Measurements from ENCODE around the gene ARID1B.

The ARID1B gene

GRCh38 chr6:156854466-156855161, 77.4 kb downstream of the ARID1B start:
- DNase-seq: no peak

- no peak for DNase-seq
Measured at GRCh38 chr6:156857573-156857972, 80.4 kb downstream of the ARID1B start.

- no peak for DNase-seq
Measured at GRCh38 chr6:156859686-156860085, 82.5 kb downstream of the ARID1B start.

DNA sequence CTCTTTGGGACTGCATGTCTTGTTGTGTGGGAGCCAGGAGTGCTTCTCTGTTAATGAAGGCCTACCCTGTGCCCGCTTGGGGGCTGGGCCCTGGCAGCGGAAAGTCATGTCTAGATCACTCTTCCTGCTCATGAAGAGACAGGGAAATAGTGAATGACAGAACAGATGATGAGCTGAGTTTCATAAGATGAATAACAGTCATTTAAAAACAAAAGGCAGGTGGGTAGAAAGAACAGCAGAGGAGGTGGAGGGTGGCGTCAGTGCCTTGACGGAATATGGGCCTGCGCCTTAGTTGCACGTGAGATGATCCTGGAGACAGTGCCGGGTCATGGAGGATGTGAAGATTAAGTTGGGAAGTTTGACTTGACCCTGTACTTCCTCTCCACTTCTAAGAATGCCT, 85.5 kb downstream of the ARID1B start:
- DNase-seq: no peak

GRCh38 chr6:156863504-156863903, 86.3 kb downstream of the ARID1B start:
- DNase-seq: no peak

GRCh38 chr6:156864557-156864956, 87.4 kb downstream of the ARID1B start:
- DNase-seq: no peak

DNA sequence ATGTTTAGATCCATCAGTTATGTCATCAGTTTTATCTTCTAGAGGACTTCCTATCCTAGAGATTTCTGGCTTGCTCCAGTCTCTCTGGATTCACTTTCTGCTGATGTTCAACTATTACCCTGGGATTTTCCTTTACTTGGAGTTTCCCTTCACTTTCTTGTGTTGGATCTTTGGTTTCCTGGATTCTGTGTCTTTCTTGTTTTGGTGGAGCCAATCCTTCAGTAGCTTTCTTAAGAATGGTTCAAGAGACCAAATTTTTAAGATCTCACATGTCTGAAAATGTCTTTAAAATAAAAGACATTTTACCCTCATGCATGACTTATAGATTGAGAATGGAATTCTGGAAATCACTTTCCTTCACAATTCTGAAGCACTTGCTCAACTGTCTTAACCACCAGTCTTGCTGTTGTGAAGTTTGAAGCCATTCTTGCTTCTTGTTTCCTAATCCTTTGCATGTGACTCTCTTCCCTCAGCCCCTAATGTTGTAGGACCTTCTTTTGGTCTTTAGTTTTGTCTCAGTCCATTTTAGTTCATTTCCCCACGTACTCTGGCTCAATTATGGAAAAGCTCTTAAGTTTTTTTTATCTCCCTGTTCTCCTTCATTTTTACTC, 87.9 kb downstream of the ARID1B start:
- DNase-seq: no peak

DNA sequence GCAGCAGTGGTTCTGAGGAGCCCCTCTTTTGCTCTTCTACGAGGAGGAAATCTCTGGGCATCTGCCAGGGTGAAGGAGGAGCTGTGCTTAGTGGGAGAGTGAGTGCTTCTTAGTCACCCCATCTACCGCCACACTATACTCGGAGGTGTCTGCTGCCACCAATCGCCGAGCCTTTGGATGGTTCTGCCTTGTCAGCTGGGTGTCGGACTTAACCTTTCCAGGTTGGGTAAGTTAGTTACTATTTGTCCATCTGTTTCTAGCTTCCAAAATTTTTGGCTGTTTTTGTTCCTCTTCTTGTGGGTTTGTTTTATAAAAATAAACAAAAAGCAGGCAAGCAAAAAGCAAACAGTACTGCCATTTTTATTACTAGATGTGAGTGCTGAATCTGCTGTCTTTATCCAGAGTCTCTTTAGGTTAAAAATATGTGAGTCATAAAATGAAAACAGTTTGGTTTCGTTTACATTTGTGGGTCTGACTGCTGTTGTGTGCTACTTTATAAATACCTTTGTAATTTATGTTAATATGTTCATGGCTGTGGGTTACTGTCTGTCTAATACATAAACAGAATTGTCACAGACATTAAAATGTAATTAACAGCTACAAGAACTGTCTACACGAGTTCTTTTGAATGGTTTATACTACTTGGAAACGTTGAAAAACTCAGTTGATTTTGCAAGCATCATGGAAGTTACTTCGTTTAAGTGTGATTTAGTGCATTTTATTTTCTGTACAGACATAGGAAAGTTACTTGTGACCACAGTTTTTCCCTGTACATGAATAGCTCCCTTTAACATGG, 89.2 kb downstream of the ARID1B start:
- peak; percentile 33 for DNase-seq

DNA sequence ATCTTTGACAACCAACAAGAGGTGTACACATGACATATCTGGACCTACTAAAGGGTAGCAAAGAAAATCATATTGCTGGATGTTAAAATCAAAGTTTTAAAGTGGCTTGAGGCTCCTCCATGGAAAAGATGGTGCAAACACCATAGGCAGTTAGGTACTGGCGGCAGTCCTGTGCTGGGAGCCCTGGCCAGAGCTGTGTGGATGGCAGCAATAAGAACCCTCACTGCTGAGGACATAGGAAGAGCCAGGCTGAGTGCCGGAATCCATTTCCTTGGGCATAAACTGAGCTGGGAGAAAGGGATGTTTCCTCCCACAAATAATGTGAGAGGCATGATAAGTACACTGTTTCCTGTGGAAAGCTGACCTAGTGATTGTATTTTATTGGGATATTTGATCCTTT, 89.9 kb downstream of the ARID1B start:
- no peak for DNase-seq

DNA sequence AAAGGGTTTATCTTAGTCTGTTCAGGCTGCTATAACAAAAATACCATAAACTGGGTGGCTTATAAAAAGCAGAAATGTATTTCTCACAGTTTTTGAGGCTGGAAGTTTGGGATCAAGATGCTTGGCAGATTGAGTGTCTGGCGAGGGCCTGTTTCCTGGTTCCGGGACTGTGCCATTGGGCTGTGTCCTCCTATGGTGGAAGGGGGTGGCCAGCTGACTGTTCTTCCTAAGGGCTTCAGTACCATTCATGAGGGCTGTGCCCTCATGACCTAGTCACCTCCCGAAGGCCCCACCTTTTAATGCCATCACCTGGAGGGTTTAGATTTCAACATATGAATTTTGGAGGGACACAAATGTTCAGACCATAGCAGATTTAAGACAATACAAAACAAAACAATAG, 91.2 kb downstream of the ARID1B start:
- DNase-seq: no peak

DNA sequence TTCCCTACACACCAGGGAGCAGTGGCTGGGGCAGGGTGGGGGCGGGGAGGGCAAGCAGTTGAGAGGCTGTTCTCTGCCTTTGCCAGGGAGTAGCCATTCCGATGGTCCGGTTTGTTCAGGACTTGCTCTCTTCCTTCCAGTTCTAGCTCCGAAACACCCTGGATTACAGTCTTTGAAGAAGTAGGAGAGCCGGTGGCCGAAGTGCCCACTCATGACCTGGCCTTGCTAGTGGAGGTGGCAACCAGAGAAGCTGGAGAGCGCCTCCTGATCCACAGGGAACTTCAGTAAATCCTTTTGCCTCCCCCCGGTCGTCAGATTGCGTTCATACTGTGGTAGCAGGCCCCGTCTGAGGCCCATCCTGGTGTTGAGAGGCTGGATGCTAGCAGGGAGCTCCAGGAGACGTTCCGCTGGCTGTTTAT, 92.8 kb downstream of the ARID1B start:
- no peak for DNase-seq

DNA sequence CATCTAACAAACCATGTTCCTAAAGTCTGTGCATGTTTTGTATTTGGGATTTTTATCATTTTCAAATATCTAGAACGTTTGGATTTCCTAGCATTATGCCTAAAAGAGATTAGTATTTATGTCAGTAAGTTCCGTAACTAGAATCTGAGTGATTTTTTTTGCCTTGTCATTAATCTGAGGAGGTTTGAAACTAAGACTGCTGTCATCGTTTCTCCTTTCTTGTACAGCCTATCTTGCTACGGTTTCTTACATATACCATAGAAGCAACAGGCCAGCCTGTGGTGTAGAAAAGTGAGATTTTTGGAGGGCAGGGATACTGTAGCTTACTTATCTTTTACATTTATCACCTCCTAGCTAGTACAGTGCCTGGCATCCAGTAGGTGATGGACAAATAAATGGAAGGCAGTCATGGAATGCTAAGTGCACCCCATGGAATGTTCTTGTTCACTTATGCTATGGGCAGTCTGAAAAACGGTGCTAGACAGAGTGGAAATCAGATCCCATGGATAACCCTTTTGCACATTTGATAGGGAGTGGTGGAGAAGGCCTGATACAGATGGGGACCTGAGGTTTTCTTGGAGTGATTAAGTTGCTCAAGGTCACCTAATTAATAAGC, 93.9 kb downstream of the ARID1B start:
- no peak for DNase-seq

DNA sequence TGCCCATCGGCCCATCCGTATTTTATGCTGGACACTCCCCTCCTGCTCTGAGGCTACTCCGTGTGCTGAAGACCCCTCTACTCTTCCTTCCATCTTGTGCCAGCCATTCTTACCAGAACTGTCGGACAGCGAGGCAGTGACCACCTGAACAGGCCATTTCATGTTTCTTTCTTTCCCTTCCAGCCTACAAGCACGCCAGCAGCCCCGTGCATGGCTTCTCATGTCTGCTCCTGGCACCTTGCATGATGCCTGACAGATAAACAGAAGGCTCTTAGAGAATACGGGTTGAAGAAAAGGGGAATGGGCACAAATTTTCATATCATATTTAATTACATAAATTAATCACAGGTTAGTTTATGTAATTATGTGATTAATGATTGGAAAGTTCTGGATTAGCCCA, 95.7 kb downstream of the ARID1B start:
- no peak for DNase-seq

- no peak for DNase-seq
Measured at GRCh38 chr6:156873654-156874380, 96.6 kb downstream of the ARID1B start.

DNA sequence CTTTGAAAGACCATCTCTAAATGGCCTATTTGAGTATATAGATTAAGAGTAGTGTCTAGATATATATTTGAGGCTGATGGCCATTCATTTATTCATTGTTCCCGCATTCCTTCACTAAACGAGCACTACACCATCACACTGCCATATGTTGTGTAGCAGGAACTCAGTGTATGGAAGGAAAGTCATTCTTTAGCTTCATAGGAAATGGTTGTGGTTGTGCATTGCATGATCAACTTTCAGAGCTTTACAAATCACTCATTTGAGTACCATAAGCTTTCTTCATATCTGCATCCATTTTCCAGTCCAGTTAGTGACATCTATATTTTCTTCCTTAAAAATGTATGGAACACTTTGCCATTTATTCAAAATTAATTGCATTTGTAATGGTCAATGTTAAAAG, 97.9 kb downstream of the ARID1B start:
- no peak for DNase-seq

GRCh38 chr6:156876302-156876701, 99.1 kb downstream of the ARID1B start:
- DNase-seq: no peak

DNA sequence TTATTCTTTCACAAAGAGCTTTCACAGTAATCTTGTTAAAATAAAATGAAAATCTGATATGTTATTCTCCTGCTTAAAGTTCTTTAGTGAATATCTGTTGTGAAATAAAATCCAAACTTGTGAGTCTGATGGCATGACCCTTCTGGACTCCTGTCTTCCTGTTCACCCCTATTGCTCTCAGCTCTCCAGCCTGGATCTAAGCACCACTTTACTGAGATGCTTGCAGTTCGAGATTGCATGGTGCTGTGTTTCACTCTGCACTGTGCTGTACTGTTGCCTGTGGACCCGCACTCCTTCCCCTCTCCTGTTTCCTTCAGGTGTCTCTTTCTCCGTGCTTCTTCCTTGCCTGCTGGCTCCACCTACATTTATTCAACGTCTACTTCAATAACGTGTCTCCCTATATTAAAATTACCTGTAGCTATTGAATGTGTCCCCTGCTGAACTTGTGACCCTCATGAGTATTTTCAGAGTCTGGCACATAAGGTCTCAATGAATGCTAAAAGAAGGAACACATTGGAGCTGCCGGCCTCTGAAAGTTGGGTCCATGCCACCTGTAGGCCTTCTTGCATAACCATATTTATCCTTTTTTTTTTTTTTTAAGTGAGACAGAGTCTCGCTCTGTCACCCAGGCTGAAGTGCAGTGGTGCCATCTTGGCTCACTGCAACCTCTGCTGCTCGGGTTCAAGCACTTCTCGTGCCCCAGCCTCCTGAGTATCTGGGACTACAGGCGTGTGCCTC, 100.1 kb downstream of the ARID1B start:
- no peak for DNase-seq

GRCh38 chr6:156878681-156879080, 101.5 kb downstream of the ARID1B start:
- DNase-seq: no peak

GRCh38 chr6:156879186-156879585, 102.0 kb downstream of the ARID1B start:
- no peak for DNase-seq

- no peak for DNase-seq
Measured at GRCh38 chr6:156879591-156879990, 102.4 kb downstream of the ARID1B start.

DNA sequence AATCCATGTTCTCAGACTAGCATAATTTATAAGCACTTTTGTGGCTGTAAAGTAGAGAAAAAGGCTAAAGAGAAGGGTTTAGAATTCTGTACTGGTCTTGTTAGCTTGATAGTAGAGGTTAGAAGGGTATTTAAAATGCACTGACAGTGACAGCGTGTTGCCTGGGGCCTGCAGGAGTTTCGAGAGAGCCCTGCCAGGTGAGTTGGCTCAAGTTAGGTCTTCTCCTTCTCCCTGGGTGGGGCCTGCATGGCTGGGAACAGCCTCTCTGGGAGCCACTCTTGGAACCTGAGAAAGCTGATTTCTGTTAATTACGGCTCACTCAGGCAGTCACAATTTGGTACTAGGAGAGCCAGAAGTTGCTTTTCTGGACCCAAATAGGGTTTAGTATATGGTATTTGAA, 103.7 kb downstream of the ARID1B start:
- DNase-seq: no peak

Measured in CD4-positive, alpha-beta T cell treated with Interleukin-4 for 4 hours (primary cell).